ENCODE results near the gene DYNC2I2.
"Not testable (repeated sequence)": the region's sequence is repeated elsewhere in the genome, so short reads cannot be mapped to it uniquely, and the experiment has no call there.

Gene DYNC2I2

DNA sequence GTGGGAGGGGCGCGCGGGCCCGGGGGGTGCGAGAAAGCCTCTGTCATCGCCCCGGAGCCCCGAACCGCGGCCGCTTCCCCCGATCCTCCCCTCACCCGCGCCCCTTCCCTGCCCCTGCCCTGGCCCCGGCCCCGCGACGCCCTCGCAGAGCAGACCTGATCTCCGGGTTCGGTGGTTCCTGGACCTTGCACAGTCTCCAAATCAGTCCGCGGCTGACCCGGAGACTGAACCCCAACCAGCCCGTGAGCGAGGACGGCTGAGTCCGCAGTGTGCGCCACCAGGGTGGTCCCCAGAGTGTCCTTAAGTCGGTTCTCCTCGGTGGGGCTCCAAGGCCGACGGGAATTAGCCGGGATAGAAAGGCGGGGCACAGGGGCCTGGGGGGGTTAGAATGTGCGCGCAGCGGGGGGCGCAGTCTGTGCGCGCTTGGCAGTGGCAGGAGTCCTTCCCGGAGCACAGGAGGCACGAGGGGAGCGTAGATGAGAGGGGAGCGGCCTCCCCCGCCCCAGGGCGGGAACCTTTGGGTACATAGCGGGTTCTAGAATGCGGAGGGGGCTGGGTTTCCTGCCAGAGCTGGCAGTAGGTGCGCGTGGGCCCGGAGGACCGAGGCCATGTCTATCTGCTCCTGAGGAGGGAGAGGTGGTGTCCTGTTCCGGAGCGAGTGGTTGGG is 46.4 kb upstream of the DYNC2I2 start:
- Mint-ChIP-seq H3K27ac (no peak overlapping the region), H3K4me1 (peaks cover 5% of the 10 kb centered on the region), H3K4me3 (peak overlapping the region; percentile 77 to 83 (median 81))

DNA sequence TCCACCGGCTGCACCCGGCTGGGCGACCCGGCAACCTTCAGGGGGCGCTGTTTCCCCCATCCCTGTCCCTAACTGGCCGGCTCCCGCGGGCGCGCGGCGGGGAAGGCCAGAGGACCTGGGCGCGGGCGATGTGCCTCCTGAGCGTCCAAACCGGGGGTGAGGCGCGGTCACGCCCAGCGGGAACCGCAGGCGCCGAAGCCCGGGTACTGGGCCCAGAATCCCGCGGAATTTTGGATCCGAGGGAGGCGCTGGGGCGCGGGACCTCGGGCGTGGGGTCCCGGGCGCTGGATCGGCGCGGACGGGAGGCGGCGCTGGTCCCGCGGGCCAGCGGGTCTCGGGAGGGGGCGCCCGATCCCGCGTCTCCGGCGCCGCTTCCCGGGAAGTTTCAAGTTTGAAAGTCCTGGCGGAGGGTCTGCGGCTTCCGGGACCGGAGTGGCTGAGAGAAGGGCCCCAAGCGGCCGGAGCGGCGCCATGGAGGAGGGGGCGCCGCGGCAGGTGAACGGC is 45.9 kb upstream of the DYNC2I2 start, which contains the start of gene PKN3:
Gene PKN3 (plus strand): TSS at position 59 of the 504 bp plus-strand sequence. CDS start 413 bp downstream, at position 472.
- Mint-ChIP-seq H3K36me3 (ENCODE audit: low read depth) (peaks cover under 1% of the 10 kb centered on the region), H3K9me3 (no peaks in the 10 kb centered on the region), H3K4me1 (peaks cover 5% of the 10 kb centered on the region), H3K27ac (peak within 1 kb of the TSS in 2 of 3 experiments; percentile 40 to 54), H3K27me3 (ENCODE audit: low read depth) (no peaks in the 10 kb centered on the region), H3K4me3 (peak within 1 kb of the TSS; percentile 83 to 91 (median 86))
- TF ChIP-seq, protein P1, sequence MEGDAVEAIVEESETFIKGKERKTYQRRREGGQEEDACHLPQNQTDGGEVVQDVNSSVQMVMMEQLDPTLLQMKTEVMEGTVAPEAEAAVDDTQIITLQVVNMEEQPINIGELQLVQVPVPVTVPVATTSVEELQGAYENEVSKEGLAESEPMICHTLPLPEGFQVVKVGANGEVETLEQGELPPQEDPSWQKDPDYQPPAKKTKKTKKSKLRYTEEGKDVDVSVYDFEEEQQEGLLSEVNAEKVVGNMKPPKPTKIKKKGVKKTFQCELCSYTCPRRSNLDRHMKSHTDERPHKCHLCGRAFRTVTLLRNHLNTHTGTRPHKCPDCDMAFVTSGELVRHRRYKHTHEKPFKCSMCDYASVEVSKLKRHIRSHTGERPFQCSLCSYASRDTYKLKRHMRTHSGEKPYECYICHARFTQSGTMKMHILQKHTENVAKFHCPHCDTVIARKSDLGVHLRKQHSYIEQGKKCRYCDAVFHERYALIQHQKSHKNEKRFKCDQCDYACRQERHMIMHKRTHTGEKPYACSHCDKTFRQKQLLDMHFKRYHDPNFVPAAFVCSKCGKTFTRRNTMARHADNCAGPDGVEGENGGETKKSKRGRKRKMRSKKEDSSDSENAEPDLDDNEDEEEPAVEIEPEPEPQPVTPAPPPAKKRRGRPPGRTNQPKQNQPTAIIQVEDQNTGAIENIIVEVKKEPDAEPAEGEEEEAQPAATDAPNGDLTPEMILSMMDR (IDR thresholded peaks at IDR 0.05; ENCODE audit: unreplicated experiment in 3 of 3): peak; percentile 86 to 98 (median 87)

More for the DNA sequence above, 46.4 kb upstream of the DYNC2I2 start:
- H3K27me3 Mint-ChIP-seq (ENCODE audit: low read depth): no peaks in the 10 kb centered on the region
- no peaks in the 10 kb centered on the region for H3K9me3 Mint-ChIP-seq
- TF ChIP-seq, protein P1 (IDR thresholded peaks at IDR 0.05; ENCODE audit: unreplicated experiment in 3 of 3): no peak
- H3K36me3 Mint-ChIP-seq (ENCODE audit: low read depth): no peaks in the 10 kb centered on the region

DNA sequence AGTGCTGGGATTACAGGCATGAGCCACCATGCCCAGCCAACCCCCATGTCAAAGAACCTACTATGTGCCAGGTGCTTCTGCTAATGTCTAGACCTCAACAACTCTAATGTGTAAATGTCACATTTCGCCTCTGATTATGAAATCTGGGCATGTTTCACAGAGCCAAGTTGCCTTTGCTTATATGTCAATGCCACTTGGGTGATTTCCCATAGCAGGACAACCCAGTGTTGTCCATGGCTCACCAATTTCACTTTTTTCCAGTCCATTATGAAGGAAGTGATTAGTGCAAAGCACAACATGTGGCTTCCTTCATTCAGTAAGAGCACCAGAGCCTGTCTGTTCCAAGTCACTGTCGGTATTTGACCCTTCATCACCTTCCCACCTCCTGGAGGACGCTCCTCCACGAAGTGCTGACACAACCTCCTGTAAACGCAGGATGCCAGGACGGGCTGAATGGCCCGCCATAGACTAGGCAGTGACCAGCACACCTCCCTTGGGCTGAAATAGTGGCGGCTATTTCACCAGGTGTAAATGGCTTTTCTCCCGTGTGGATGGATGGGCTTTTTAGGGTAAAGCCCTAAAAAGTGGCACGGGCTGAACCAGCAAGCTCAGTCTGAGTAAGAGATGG is 44.7 kb upstream of the DYNC2I2 start:
- H3K27ac Mint-ChIP-seq: peak overlapping the region in 2 of 3 experiments; percentile 54 to 57
- H3K27me3 Mint-ChIP-seq (ENCODE audit: low read depth): no peaks in the 10 kb centered on the region
- H3K36me3 Mint-ChIP-seq (ENCODE audit: low read depth): peaks cover 11% of the 10 kb centered on the region
- peak overlapping the region; percentile 68 to 83 (median 71) for H3K4me3 Mint-ChIP-seq
- TF ChIP-seq, protein P1 (IDR thresholded peaks at IDR 0.05; ENCODE audit: unreplicated experiment in 3 of 3): no peak
- no peaks in the 10 kb centered on the region for H3K9me3 Mint-ChIP-seq
- H3K4me1 Mint-ChIP-seq: peaks cover 5% of the 10 kb centered on the region

GRCh38 chr9:128699096-128699795 is 42.6 kb upstream of the DYNC2I2 start:
- H3K27me3 Mint-ChIP-seq (ENCODE audit: low read depth); H3K27ac Mint-ChIP-seq; H3K9me3 Mint-ChIP-seq; H3K4me1 Mint-ChIP-seq; H3K4me3 Mint-ChIP-seq: not testable (repeated sequence)
- peaks cover 25% of the 10 kb centered on the region for H3K36me3 Mint-ChIP-seq (ENCODE audit: low read depth)

DNA sequence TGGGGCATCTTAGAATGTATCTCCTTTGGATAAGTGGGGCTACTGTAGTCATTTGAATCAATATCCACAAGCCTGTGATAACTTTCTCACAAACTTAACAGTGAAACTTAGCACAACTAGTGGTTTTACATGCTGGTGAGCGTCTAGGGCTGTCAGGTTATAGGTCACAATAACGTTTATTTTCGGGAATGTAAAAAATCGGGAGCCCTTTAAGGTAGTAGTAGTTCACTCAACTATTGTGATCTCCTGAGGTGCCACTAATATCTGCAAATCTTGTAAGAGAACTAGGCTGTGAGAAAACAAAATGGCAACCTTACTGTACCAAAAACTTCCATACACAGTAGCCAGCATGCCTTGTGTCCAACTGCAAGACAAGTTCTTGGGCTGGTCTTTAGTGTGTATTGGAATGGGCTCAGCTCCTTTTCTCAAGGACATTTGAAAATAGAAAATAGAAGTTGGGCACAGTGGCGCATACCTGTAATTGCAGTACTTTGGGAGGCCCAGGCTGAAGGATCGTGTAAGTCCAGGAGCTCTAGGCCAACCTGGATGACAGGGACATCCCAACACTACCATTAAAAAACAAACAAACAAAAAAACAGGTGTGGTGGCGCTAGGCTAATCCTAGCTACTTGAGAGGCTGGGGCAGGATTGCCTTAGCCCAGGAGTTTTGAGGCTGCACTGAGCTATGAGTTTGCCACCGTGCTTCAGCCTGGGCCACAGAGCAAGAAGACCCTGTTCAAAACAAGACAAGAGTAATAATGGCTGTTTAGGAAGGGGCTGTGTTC is 40.5 kb upstream of the DYNC2I2 start:
- Mint-ChIP-seq H3K27ac (peak overlapping the region in 1 of 3 experiments; percentile 59), H3K27me3 (ENCODE audit: low read depth) (no peaks in the 10 kb centered on the region), H3K4me3 (no peak overlapping the region), H3K4me1 (peaks cover 7% of the 10 kb centered on the region), H3K36me3 (ENCODE audit: low read depth) (peaks cover 43% of the 10 kb centered on the region), H3K9me3 (no peaks in the 10 kb centered on the region)
- TF ChIP-seq, protein P1 (IDR thresholded peaks at IDR 0.05; ENCODE audit: unreplicated experiment in 3 of 3): no peak

Data from nephron (organoid).